Measurements from ENCODE around the gene LBH.

GRCh38 chr2:30276455-30276911, 45.1 kb downstream of the LBH start:
- TF ChIP-seq POLR2A (IDR thresholded peaks at IDR 0.05) (no peak), CTCF (IDR thresholded peaks at IDR 0.05) (no peak)

Data from lower leg skin (tissue), 3 donors.